Vagina (tissue), 2 donors: ENCODE measurements around the gene USP49.

Experiments
- CTCF ChIP-seq, 3 experiments: fragments of 450-650 bp in 2 of 3; fragments of 200-600 bp in 1 of 3; sonication (generic) in 1 of 3; IDR thresholded peaks; one replicate each; pipeline ENCODE4 v1.5.1; 2017 to 2019; ENCODE audit warnings: antibody characterized with exemption in 3 of 3, mild to moderate bottlenecking in 2 of 3, moderate library complexity in 2 of 3
- POLR2A ChIP-seq, 2 donors: fragments of 450-650 bp; IDR thresholded peaks; one replicate each; pipeline ENCODE4 v1.6.1; 2017; ENCODE audit warnings: antibody characterized with exemption in 2 of 2, mild to moderate bottlenecking in 2 of 2, moderate library complexity in 2 of 2

- TF ChIP-seq POLR2A (IDR thresholded peaks at IDR 0.05) (no peak), CTCF (IDR thresholded peaks at IDR 0.05) (no peak)
Measured at GRCh38 chr6:41814629-41815028, 80.5 kb downstream of the USP49 start.
